GM18951 (cell line): ENCODE results near the gene MEIS1.

Experiments used
- POLR2A ChIP-seq: IDR thresholded peaks from 4 replicates; pipeline ENCODE4 v1.6.1; 2011; ENCODE audit warnings: mild to moderate bottlenecking; ENCODE audit not compliant: insufficient read length, insufficient read depth; ENCODE audit errors: extremely low read depth
- in situ Hi-C: fragments of 300-500 bp; cut with MboI; formaldehyde crosslinking; loops from one replicate; pipeline ENCODE4 v1.12.0; 2022; ENCODE audit warnings: low sequenced_read_pairs, mixed read lengths, inconsistent platforms; ENCODE audit not compliant: unreplicated experiment

MEIS1 gene

GRCh38 chr2:66581339-66582103, 146.6 kb downstream of the MEIS1 start:
- no peak for TF ChIP-seq POLR2A
- in situ Hi-C loops: loop anchor here (25.0 kb wide), 1 partner anchor 144 kb away; the partner anchor contains the start of gene MEIS1

- no peak for TF ChIP-seq POLR2A
- in situ Hi-C loops: loop anchor here (25.0 kb wide), 1 partner anchor 145 kb away; the partner anchor contains the start of gene MEIS1
Observed at GRCh38 chr2:66582104-66582986, 147.4 kb downstream of the MEIS1 start.

- in situ Hi-C loops: loop anchor here (25.0 kb wide), 1 partner anchor 146 kb away; the partner anchor contains the start of gene MEIS1
- no peak for TF ChIP-seq POLR2A
Observed at GRCh38 chr2:66582987-66583880, 148.3 kb downstream of the MEIS1 start.

GRCh38 chr2:66583881-66584280, 149.0 kb downstream of the MEIS1 start:
- in situ Hi-C loops: loop anchor here (25.0 kb wide), 1 partner anchor 147 kb away; the partner anchor contains the start of gene MEIS1
- TF ChIP-seq POLR2A: no peak

GRCh38 chr2:66585587-66585986, 150.7 kb downstream of the MEIS1 start:
- in situ Hi-C loops: loop anchor here (25.0 kb wide), 1 partner anchor 148 kb away; the partner anchor contains the start of gene MEIS1
- TF ChIP-seq POLR2A: no peak

GRCh38 chr2:66587216-66587615, 152.3 kb downstream of the MEIS1 start:
- no peak for TF ChIP-seq POLR2A
- in situ Hi-C loops: loop anchor here (25.0 kb wide), 1 partner anchor 150 kb away; the partner anchor contains the start of gene MEIS1

- no peak for TF ChIP-seq POLR2A
Observed at GRCh38 chr2:66594001-66594400, 159.1 kb downstream of the MEIS1 start.

GRCh38 chr2:66595556-66595955, 160.6 kb downstream of the MEIS1 start:
- in situ Hi-C loops: loop anchor here (25.0 kb wide), 1 partner anchor 158 kb away; the partner anchor contains the start of gene MEIS1
- TF ChIP-seq POLR2A: no peak

More at GRCh38 chr2:66594001-66594400, 159.1 kb downstream of the MEIS1 start:
- in situ Hi-C loops: loop anchor here (25.0 kb wide), 1 partner anchor 157 kb away; the partner anchor contains the start of gene MEIS1

GRCh38 chr2:66596256-66596655, 161.3 kb downstream of the MEIS1 start:
- TF ChIP-seq POLR2A: no peak

GRCh38 chr2:66601624-66602023, 166.7 kb downstream of the MEIS1 start:
- TF ChIP-seq POLR2A: no peak
- in situ Hi-C loops: no loop called here

More at GRCh38 chr2:66596256-66596655, 161.3 kb downstream of the MEIS1 start:
- in situ Hi-C loops: loop anchor here (25.0 kb wide), 1 partner anchor 159 kb away; the partner anchor contains the start of gene MEIS1

GRCh38 chr2:66602341-66602740, 167.4 kb downstream of the MEIS1 start:
- no peak for TF ChIP-seq POLR2A
- in situ Hi-C loops: no loop called here

- in situ Hi-C loops: no loop called here
Observed at GRCh38 chr2:66604326-66604725, 169.4 kb downstream of the MEIS1 start.

More at GRCh38 chr2:66604326-66604725, 169.4 kb downstream of the MEIS1 start:
- TF ChIP-seq POLR2A: no peak
